ENCODE measurements around the gene LY6G5C. TPM values are rescaled to one million over a fixed set of nuclear protein-coding genes. Genes with fewer than 3 reads are reported as not detected.
A peak's percentile ranks its signal among the peaks of the same experiment; 100 is the strongest.

The LY6G5C gene
- total RNA-seq, 2 donors from 2014 or later = 0.93 to 2.0 TPM

GRCh38 chr6:31691564-31692108, 10.8 kb upstream of the LY6G5C start:
- no peak for DNase-seq
- TF ChIP-seq CTCF (conservative IDR thresholded peaks at IDR 0.05) = no peak
- peak overlapping the region; percentile 55 for H3K27ac Mint-ChIP-seq
- Histone ChIP-seq H3K27me3 (ENCODE audit: control insufficient read depth, insufficient read depth, low read length, poor library complexity, severe bottlenecking) (no peaks in the 10 kb centered on the region), H3K9me3 (ENCODE audit: control insufficient read depth, low read length) (no peaks in the 10 kb centered on the region), H3K27ac (ENCODE audit: low read depth, low read length) (no peak overlapping the region), H3K36me3 (ENCODE audit: control insufficient read depth, insufficient read depth, low read length) (peaks cover 74% of the 10 kb centered on the region), H3K4me3 (ENCODE audit: low read length) (no peak overlapping the region), H3K4me1 (ENCODE audit: control insufficient read depth, insufficient read depth, low read length) (peaks cover 13% of the 10 kb centered on the region), H3K9ac (ENCODE audit: extremely low read depth, low read length, poor library complexity, severe bottlenecking) (no peak overlapping the region)
- no peak overlapping the region for H3K4me3 Mint-ChIP-seq
- peaks cover 68% of the 10 kb centered on the region for H3K36me3 Mint-ChIP-seq (ENCODE audit: low read depth)
- peaks cover 15% of the 10 kb centered on the region for H3K4me1 Mint-ChIP-seq
- no peaks in the 10 kb centered on the region for H3K9me3 Mint-ChIP-seq
- 97 to 100% methylated on average over 4 to 12 of the region's 12 CpGs for WGBS, 2 experiments (ENCODE audit: insufficient coverage in 1 of 2, insufficient read length in 1 of 2)
- H3K27me3 Mint-ChIP-seq (ENCODE audit: insufficient read depth) = no peaks in the 10 kb centered on the region

GRCh38 chr6:31691078-31691463, 10.2 kb upstream of the LY6G5C start:
- Mint-ChIP-seq H3K4me1 (peaks cover 15% of the 10 kb centered on the region), H3K27me3 (ENCODE audit: insufficient read depth) (no peaks in the 10 kb centered on the region), H3K4me3 (no peak overlapping the region), H3K36me3 (ENCODE audit: low read depth) (peaks cover 68% of the 10 kb centered on the region), H3K9me3 (no peaks in the 10 kb centered on the region), H3K27ac (peak overlapping the region; percentile 83)
- Histone ChIP-seq H3K4me1 (ENCODE audit: control insufficient read depth, insufficient read depth, low read length) (peaks cover 13% of the 10 kb centered on the region), H3K27ac (ENCODE audit: low read depth, low read length) (no peak overlapping the region), H3K36me3 (ENCODE audit: control insufficient read depth, insufficient read depth, low read length) (peaks cover 76% of the 10 kb centered on the region), H3K27me3 (ENCODE audit: control insufficient read depth, insufficient read depth, low read length, poor library complexity, severe bottlenecking) (no peaks in the 10 kb centered on the region), H3K9me3 (ENCODE audit: control insufficient read depth, low read length) (no peaks in the 10 kb centered on the region), H3K9ac (ENCODE audit: extremely low read depth, low read length, poor library complexity, severe bottlenecking) (no peak overlapping the region), H3K4me3 (ENCODE audit: low read length) (no peak overlapping the region)
- TF ChIP-seq CTCF (conservative IDR thresholded peaks at IDR 0.05) = no peak
- no peak for DNase-seq
- 93 to 100% methylated on average over 3 to 5 of the region's 6 CpGs for WGBS, 2 experiments (ENCODE audit: insufficient coverage in 1 of 2, insufficient read length in 1 of 2)

GRCh38 chr6:31690231-31691077, 9.6 kb upstream of the LY6G5C start:
- no peak overlapping the region for H3K27ac ChIP-seq (ENCODE audit: low read depth, low read length)
- 70 to 74% methylated on average over 4 to 9 of the region's 10 CpGs for WGBS, 2 experiments (ENCODE audit: insufficient coverage in 1 of 2, insufficient read length in 1 of 2)
- no peak overlapping the region for H3K4me3 ChIP-seq (ENCODE audit: low read length)
- H3K27me3 ChIP-seq (ENCODE audit: control insufficient read depth, insufficient read depth, low read length, poor library complexity, severe bottlenecking) = no peaks in the 10 kb centered on the region
- Mint-ChIP-seq H3K27ac (peak overlapping the region; percentile 83), H3K36me3 (ENCODE audit: low read depth) (peaks cover 71% of the 10 kb centered on the region), H3K9me3 (no peaks in the 10 kb centered on the region), H3K4me3 (no peak overlapping the region), H3K4me1 (peaks cover 15% of the 10 kb centered on the region), H3K27me3 (ENCODE audit: insufficient read depth) (no peaks in the 10 kb centered on the region)
- TF ChIP-seq CTCF (conservative IDR thresholded peaks at IDR 0.05) = no peak
- H3K9ac ChIP-seq (ENCODE audit: extremely low read depth, low read length, poor library complexity, severe bottlenecking) = no peak overlapping the region
- peaks cover 81% of the 10 kb centered on the region for H3K36me3 ChIP-seq (ENCODE audit: control insufficient read depth, insufficient read depth, low read length)
- no peak for DNase-seq
- peaks cover 13% of the 10 kb centered on the region for H3K4me1 ChIP-seq (ENCODE audit: control insufficient read depth, insufficient read depth, low read length)
- H3K9me3 ChIP-seq (ENCODE audit: control insufficient read depth, low read length) = no peaks in the 10 kb centered on the region

All from endodermal cell (in vitro differentiated cells).